ENCODE results near the gene FAM78B.

The FAM78B gene

DNA sequence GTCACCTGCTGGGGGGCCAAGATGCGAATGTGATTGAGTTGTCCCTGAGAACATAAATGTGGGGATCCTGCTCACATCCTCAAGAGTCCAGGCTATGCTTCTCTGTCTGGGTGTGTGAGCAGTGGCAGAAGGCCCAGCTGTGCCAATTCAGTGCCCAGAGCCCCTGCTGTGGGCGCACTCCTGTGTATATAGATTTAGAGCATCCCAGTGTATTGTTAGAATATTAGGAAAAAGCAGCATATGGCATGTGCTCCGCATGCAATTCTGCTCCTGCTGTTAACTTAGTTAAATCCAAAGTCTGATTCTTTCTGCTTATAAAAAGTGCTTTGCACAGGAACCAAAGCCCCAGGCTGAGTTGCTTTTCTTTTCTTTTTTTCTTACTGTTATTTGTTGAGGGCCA, 37.8 kb downstream of the FAM78B start:
- H3K36me3 ChIP-seq (ENCODE audit: insufficient read depth, low read length), result no peaks in the 10 kb centered on the region
- H4K20me1 ChIP-seq (ENCODE audit: insufficient read depth, low read length), result no peaks in the 10 kb centered on the region
- H3K27me3 ChIP-seq (ENCODE audit: insufficient read depth, low read length), result no peaks in the 10 kb centered on the region
- H3K4me2 ChIP-seq (ENCODE audit: low read length), result no peak overlapping the region
- no peaks in the 10 kb centered on the region for H3K9me2 ChIP-seq (ENCODE audit: low read depth, low read length)
- TF ChIP-seq EZH2 (IDR thresholded peaks at IDR 0.05; ENCODE audit: borderline replicate concordance, low read length), result no peak
- no peak overlapping the region for H2AFZ ChIP-seq (ENCODE audit: low read length)
- H3K4me3 ChIP-seq (ENCODE audit: low read depth, low read length, poor library complexity, severe bottlenecking), result no peak overlapping the region
- no peaks in the 10 kb centered on the region for H3F3A ChIP-seq (ENCODE audit: insufficient read depth, low read length)
- H3K27ac ChIP-seq (ENCODE audit: low read depth, low read length, poor library complexity, severe bottlenecking), result no peak overlapping the region
- no peaks in the 10 kb centered on the region for H3K4me1 ChIP-seq (ENCODE audit: insufficient read depth, low read length, severe bottlenecking)
- no peaks in the 10 kb centered on the region for H3K79me2 ChIP-seq (ENCODE audit: insufficient read depth, low read length)
- H3K9me3 ChIP-seq (ENCODE audit: low read length), result no peaks in the 10 kb centered on the region
- no peak overlapping the region for H3K9ac ChIP-seq (ENCODE audit: low read length)

DNA sequence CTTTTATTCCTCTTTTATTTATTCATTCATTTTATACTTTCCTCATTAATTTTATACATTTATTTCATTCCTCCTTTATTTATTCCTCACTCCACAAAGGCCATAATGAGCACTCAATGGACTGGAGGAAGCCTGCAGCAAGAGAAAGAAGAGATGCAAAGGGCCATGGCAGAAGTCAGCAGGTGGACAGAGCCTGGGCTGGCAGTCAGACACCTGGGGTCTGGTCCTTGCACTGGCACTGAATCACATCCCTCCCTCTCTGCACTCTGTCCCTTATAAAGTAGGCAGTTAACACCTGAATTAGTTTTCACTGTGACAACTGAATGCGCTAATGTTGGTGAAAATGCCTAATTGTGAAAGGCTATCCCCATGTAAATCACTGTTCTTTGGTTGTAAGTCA, 38.6 kb downstream of the FAM78B start:
- Histone ChIP-seq H3K27ac (ENCODE audit: low read depth, low read length, poor library complexity, severe bottlenecking) (no peak overlapping the region), H4K20me1 (ENCODE audit: insufficient read depth, low read length) (no peaks in the 10 kb centered on the region), H3K9me2 (ENCODE audit: low read depth, low read length) (no peaks in the 10 kb centered on the region), H3K4me1 (ENCODE audit: insufficient read depth, low read length, severe bottlenecking) (no peaks in the 10 kb centered on the region), H3K9ac (ENCODE audit: low read length) (no peak overlapping the region), H3K36me3 (ENCODE audit: insufficient read depth, low read length) (no peaks in the 10 kb centered on the region), H3K27me3 (ENCODE audit: insufficient read depth, low read length) (no peaks in the 10 kb centered on the region), H3K9me3 (ENCODE audit: low read length) (no peaks in the 10 kb centered on the region), H3F3A (ENCODE audit: insufficient read depth, low read length) (no peaks in the 10 kb centered on the region), H3K79me2 (ENCODE audit: insufficient read depth, low read length) (no peaks in the 10 kb centered on the region), H2AFZ (ENCODE audit: low read length) (no peak overlapping the region), H3K4me3 (ENCODE audit: low read depth, low read length, poor library complexity, severe bottlenecking) (no peak overlapping the region), H3K4me2 (ENCODE audit: low read length) (no peak overlapping the region)
- TF ChIP-seq EZH2 (IDR thresholded peaks at IDR 0.05; ENCODE audit: borderline replicate concordance, low read length), result no peak
- TF ChIP-seq, protein P1, sequence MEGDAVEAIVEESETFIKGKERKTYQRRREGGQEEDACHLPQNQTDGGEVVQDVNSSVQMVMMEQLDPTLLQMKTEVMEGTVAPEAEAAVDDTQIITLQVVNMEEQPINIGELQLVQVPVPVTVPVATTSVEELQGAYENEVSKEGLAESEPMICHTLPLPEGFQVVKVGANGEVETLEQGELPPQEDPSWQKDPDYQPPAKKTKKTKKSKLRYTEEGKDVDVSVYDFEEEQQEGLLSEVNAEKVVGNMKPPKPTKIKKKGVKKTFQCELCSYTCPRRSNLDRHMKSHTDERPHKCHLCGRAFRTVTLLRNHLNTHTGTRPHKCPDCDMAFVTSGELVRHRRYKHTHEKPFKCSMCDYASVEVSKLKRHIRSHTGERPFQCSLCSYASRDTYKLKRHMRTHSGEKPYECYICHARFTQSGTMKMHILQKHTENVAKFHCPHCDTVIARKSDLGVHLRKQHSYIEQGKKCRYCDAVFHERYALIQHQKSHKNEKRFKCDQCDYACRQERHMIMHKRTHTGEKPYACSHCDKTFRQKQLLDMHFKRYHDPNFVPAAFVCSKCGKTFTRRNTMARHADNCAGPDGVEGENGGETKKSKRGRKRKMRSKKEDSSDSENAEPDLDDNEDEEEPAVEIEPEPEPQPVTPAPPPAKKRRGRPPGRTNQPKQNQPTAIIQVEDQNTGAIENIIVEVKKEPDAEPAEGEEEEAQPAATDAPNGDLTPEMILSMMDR (IDR thresholded peaks at IDR 0.05; ENCODE audit: low read length), result no peak

DNA sequence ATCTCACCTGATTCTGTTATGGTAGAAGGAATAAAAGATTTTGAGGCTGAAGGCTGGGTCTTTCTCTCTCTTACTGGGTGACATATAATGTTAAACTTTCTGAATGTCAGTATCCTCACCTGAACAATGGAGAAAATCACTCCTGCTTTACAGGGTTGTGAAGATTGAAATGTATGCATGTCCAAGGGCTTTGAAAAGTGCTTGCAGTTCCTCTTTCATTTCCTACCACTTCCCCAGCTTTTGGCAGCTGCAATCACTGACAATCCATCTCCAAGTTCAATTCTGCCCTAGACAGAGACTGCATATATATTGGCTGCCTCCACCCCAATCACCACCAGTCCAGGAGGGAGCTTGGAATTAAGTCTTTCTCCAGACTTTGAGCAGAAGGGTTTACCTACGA, 39.8 kb downstream of the FAM78B start:
- Histone ChIP-seq H3K27ac (ENCODE audit: low read depth, low read length, poor library complexity, severe bottlenecking) (no peak overlapping the region), H3K79me2 (ENCODE audit: insufficient read depth, low read length) (no peaks in the 10 kb centered on the region), H3K4me2 (ENCODE audit: low read length) (no peak overlapping the region), H2AFZ (ENCODE audit: low read length) (no peak overlapping the region), H4K20me1 (ENCODE audit: insufficient read depth, low read length) (no peaks in the 10 kb centered on the region), H3K4me3 (ENCODE audit: low read depth, low read length, poor library complexity, severe bottlenecking) (no peak overlapping the region), H3K4me1 (ENCODE audit: insufficient read depth, low read length, severe bottlenecking) (no peaks in the 10 kb centered on the region), H3K9me3 (ENCODE audit: low read length) (no peaks in the 10 kb centered on the region), H3F3A (ENCODE audit: insufficient read depth, low read length) (no peaks in the 10 kb centered on the region), H3K9ac (ENCODE audit: low read length) (no peak overlapping the region), H3K27me3 (ENCODE audit: insufficient read depth, low read length) (no peaks in the 10 kb centered on the region), H3K36me3 (ENCODE audit: insufficient read depth, low read length) (no peaks in the 10 kb centered on the region), H3K9me2 (ENCODE audit: low read depth, low read length) (no peaks in the 10 kb centered on the region)
- no peak for TF ChIP-seq EZH2 (IDR thresholded peaks at IDR 0.05; ENCODE audit: borderline replicate concordance, low read length)
- TF ChIP-seq, protein P1 (IDR thresholded peaks at IDR 0.05; ENCODE audit: low read length), result no peak

DNA sequence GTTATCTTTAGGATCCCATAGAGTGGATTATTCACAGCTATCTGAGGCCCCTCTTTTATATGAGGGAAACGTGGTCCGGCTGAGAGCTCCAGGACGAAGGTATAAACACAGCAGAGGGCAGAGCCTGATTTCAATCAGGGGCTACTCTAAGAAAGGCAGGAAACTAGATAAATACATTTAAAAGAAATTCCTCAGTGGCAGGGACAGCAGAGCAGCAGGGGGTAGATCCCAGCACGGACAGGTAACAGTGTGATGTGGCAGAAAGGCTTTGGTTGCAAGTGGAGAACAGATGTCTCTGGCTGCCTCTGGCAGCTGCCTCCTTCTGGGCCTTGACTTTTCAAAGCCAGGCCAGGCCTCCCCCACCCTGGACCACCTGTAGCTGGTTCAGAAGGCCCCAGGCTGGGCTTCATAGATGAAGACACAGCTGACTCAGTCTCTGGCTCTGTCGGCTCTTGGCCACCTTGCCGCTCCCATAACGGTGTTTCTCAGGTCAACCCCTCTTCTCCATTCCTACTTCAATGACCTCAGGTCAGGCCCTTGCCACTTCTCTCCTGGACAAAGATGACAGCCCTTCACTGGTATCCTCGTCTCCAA, 43.8 kb downstream of the FAM78B start:
- H3F3A ChIP-seq (ENCODE audit: insufficient read depth, low read length), result no peaks in the 10 kb centered on the region
- no peak overlapping the region for H3K27ac ChIP-seq (ENCODE audit: low read depth, low read length, poor library complexity, severe bottlenecking)
- H4K20me1 ChIP-seq (ENCODE audit: insufficient read depth, low read length), result no peaks in the 10 kb centered on the region
- no peaks in the 10 kb centered on the region for H3K9me3 ChIP-seq (ENCODE audit: low read length)
- no peaks in the 10 kb centered on the region for H3K79me2 ChIP-seq (ENCODE audit: insufficient read depth, low read length)
- H3K4me3 ChIP-seq (ENCODE audit: low read depth, low read length, poor library complexity, severe bottlenecking), result no peak overlapping the region
- H3K9ac ChIP-seq (ENCODE audit: low read length), result no peak overlapping the region
- H3K27me3 ChIP-seq (ENCODE audit: insufficient read depth, low read length), result no peaks in the 10 kb centered on the region
- no peak overlapping the region for H2AFZ ChIP-seq (ENCODE audit: low read length)
- no peak overlapping the region for H3K4me2 ChIP-seq (ENCODE audit: low read length)
- no peaks in the 10 kb centered on the region for H3K9me2 ChIP-seq (ENCODE audit: low read depth, low read length)
- no peaks in the 10 kb centered on the region for H3K36me3 ChIP-seq (ENCODE audit: insufficient read depth, low read length)
- TF ChIP-seq, protein P1 (IDR thresholded peaks at IDR 0.05; ENCODE audit: low read length), result no peak
- TF ChIP-seq EZH2 (IDR thresholded peaks at IDR 0.05; ENCODE audit: borderline replicate concordance, low read length), result no peak
- H3K4me1 ChIP-seq (ENCODE audit: insufficient read depth, low read length, severe bottlenecking), result no peaks in the 10 kb centered on the region

Measured in OCI-LY1 (cell line).